Rectal smooth muscle tissue (tissue), 1 donor: ENCODE data around the gene GNRH2.
"Not testable (repeated sequence)": the region's sequence is repeated elsewhere in the genome, so short reads cannot be mapped to it uniquely, and the experiment has no call there.

Source experiments
- H3K27ac ChIP-seq: one replicate; pipeline ENCODE4 v1.7.0; 2013; ENCODE audit warnings: low read depth, low read length, inconsistent platforms
- H3K27me3 ChIP-seq: one replicate; pipeline ENCODE4 v1.7.0; 2013; ENCODE audit warnings: low read length; ENCODE audit not compliant: control insufficient read depth, insufficient read depth
- H3K36me3 ChIP-seq: one replicate; pipeline ENCODE4 v1.7.0; 2013; ENCODE audit warnings: low read length; ENCODE audit not compliant: control insufficient read depth, insufficient read depth
- H3K4me1 ChIP-seq: one replicate; pipeline ENCODE4 v1.7.0; 2013; ENCODE audit warnings: low read length; ENCODE audit not compliant: control insufficient read depth, insufficient read depth
- H3K4me3 ChIP-seq: one replicate; pipeline ENCODE4 v1.7.0; 2013; ENCODE audit warnings: low read length
- H3K9ac ChIP-seq: one replicate; pipeline ENCODE4 v1.7.0; 2013; ENCODE audit warnings: low read length

The GNRH2 gene

DNA sequence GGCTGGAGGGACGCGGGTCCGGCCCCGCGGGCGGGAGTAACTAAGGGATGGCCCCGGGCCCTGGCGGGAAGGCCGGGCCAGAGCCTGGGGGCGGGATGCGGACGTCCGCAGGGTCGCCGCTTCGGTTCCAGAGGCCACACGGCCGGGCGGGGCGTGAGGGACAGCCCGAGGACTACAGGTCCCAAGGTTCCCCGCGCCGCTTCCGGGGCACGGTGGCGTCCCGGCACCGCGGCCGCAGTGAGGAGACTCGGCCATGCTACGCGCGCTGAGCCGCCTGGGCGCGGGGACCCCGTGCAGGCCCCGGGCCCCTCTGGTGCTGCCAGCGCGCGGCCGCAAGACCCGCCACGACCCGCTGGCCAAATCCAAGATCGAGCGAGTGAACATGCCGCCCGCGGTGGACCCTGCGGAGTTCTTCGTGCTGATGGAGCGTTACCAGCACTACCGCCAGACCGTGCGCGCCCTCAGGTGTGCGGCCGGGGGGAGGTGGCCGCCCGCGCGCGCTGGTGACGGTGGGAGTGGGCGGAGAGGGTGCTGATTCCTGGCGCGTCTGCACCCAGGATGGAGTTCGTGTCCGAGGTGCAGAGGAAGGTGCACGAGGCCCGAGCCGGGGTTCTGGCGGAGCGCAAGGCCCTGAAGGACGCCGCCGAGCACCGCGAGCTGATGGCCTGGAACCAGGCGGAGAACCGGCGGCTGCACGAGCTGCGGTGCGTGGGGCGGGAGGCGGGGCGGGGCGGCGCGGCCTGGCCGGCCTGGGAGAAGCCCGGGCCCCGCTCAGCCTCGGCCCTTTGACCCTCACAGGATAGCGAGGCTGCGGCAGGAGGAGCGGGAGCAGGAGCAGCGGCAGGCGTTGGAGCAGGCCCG is 2.6 kb downstream of the GNRH2 start, which contains the start of gene MRPS26:
TSS of gene MRPS26 (plus strand) at position 237 of the 861 bp plus-strand sequence. CDS start at position 254, 17 bp downstream.
- H3K27me3 ChIP-seq: no peaks in the 10 kb centered on the region
- peaks cover 7% of the 10 kb centered on the region for H3K4me1 ChIP-seq
- H3K9ac ChIP-seq: peak within 1 kb of the TSS; percentile 53
- H3K4me3 ChIP-seq: peak within 1 kb of the TSS; percentile 73
- H3K36me3 ChIP-seq: peaks cover 17% of the 10 kb centered on the region
- peak within 1 kb of the TSS; percentile 93 for H3K27ac ChIP-seq

DNA sequence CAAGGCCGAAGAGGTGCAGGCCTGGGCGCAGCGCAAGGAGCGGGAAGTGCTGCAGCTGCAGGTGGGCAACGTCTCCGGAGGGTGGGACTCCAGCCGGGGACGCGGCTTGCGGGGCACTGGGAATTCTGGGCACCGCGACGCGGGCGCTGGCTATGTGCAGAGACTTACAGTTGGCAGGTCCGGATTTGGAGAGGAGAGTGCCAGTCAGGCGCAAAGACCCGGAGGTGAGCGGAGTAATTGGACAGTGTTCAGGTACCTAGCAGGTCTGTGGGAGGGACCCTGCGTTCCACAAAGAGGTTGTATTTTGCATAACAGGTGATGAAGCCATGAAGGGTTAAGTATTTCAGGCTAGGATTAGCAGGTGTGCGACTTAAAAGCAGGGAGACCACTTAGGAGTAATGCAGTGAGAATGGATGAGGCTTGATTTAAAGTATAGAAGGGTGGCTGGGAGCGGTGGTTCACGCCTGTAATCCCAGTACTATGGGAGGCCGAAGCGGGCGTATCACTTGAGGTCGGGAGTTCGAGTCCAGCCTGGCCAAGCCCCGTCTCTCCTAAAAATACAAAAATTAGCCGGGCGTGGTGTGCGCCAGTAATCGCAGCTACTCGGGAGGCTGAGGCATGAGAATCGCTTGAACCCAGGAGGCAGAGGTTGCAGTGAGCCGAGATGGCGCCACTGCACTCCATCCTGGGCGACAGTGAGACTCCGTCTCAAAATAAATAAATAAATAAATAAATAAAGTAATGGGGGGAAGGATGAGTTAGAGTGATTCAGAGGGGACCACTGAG is 3.4 kb downstream of the GNRH2 start:
- Histone ChIP-seq H3K36me3 (peaks cover 17% of the 10 kb centered on the region), H3K9ac (peak overlapping the region; percentile 42), H3K27ac (peak overlapping the region; percentile 93), H3K4me1 (peaks cover 7% of the 10 kb centered on the region), H3K4me3 (peak overlapping the region; percentile 73), H3K27me3 (no peaks in the 10 kb centered on the region)

DNA sequence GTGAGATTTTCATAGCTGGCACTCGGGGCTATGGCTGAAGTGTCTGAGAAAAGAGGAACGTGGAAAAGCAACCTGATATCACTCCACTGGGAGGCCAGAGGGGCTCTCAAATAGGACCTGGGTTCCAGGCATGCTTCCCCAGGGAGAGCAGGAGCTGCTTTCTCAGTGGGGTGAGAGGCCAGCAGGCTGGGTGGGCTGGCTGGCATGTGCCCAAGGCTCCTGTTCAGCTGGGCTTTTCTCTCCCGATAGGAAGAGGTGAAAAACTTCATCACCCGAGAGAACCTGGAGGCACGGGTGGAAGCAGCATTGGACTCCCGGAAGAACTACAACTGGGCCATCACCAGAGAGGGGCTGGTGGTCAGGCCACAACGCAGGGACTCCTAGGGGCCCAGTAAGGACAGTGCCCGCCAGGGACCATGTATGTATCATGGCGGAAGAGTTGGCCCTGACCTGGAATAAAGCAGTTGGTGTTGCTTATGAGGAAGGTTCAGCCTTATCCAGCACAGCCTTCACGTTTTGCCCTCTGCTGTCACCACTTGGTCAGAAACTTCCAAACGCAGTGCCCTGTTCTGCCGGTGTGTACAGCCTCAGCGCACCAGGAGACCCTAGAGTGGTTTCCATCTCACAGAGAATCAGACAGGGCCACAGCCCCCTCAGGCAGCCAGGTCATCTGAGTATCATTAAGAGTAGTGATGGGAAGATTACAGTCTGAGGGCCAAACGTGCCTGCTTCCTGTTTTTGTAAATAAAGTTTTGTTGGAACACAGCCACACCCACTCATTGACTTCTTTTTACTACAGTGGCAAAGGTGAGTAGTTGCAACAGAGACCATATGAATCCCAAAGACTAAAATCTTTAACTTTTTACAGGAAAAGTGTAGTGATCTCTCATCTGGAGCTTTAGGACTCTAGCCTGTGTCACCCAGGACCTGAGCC is 4.3 kb downstream of the GNRH2 start:
- peaks cover 17% of the 10 kb centered on the region for H3K36me3 ChIP-seq

DNA sequence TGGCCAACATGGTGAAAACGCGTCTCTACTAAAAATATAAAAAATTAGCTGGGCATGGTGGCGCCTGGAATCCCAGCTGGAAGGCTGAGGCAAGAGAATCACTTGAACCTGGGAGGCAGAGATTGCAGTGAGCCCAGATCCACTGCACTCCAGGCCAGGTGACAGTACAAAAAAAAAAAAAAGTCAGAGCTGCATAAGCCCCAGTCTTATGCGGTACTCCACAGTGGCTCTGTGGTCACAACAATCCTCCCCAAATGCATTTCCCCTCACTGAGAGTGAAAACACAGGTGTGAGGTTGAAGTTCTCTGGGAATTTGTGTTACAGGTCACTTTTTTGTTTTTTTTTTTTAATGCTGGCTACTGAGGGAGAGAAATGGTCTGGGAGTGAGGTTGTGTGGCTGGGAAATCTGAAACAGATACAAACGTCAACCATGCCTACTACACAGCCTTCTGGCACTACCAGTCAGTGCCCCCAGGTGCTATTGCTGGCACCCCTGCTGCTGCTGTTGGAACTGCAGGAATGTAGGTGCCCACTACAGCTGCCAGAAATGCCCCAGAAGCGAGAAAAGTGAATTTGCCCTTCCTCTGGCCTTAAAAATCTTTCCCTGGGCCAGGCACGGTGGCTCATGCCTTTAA is 8.1 kb downstream of the GNRH2 start:
- no peak overlapping the region for H3K27ac ChIP-seq
- H3K9ac ChIP-seq: no peak overlapping the region
- H3K36me3 ChIP-seq: peaks cover 17% of the 10 kb centered on the region
- H3K27me3 ChIP-seq: no peaks in the 10 kb centered on the region
- no peak overlapping the region for H3K4me3 ChIP-seq
- H3K4me1 ChIP-seq: peaks cover 4% of the 10 kb centered on the region

More for the DNA sequence above, 4.3 kb downstream of the GNRH2 start:
- H3K9ac ChIP-seq: no peak overlapping the region
- H3K27ac ChIP-seq: no peak overlapping the region
- peaks cover 7% of the 10 kb centered on the region for H3K4me1 ChIP-seq
- H3K27me3 ChIP-seq: no peaks in the 10 kb centered on the region
- H3K4me3 ChIP-seq: no peak overlapping the region

DNA sequence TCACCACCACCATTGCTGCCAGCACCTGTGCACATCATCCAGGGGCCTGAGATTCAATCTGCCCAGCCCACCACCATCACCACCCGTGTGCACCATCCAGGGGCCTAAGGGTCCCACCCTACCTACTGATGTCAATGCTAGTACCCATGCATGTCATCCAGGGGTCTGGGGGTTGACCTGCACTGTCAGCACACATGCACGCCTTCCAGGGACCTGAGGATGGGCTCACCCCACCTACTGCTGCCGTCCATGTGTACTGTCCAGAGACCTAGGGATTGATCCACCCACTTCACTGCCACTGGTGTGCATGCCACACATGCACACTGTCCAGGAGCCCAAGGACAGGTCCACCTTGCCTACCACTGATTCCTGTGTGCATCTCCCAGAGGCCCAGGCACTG is 16.1 kb downstream of the GNRH2 start:
- Histone ChIP-seq H3K4me3 (no peak overlapping the region), H3K27me3 (no peaks in the 10 kb centered on the region), H3K4me1 (no peaks in the 10 kb centered on the region), H3K27ac (no peak overlapping the region), H3K36me3 (no peaks in the 10 kb centered on the region), H3K9ac (no peak overlapping the region)

DNA sequence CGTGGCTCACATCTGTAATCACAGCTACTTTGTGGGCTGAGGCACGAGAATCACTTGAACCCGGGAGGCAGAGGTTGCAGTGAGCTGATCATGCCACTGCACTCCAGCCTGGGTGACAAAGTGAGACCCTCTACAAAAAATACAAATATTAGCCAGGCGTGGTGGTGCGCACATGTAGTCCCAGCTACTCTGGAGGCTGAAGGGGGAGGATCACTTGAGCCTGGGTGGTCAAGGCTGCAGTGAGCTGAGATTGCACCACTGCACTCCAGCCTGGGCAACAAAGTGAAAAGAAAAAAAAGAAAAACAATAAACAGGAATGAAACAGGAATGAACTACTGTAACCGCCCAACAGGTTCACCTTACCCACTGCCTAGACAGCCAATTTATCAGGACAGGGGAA is 20.7 kb downstream of the GNRH2 start:
- H3K4me1 ChIP-seq, H3K27me3 ChIP-seq, H3K9ac ChIP-seq, H3K36me3 ChIP-seq, H3K4me3 ChIP-seq, H3K27ac ChIP-seq: not testable (repeated sequence)

DNA sequence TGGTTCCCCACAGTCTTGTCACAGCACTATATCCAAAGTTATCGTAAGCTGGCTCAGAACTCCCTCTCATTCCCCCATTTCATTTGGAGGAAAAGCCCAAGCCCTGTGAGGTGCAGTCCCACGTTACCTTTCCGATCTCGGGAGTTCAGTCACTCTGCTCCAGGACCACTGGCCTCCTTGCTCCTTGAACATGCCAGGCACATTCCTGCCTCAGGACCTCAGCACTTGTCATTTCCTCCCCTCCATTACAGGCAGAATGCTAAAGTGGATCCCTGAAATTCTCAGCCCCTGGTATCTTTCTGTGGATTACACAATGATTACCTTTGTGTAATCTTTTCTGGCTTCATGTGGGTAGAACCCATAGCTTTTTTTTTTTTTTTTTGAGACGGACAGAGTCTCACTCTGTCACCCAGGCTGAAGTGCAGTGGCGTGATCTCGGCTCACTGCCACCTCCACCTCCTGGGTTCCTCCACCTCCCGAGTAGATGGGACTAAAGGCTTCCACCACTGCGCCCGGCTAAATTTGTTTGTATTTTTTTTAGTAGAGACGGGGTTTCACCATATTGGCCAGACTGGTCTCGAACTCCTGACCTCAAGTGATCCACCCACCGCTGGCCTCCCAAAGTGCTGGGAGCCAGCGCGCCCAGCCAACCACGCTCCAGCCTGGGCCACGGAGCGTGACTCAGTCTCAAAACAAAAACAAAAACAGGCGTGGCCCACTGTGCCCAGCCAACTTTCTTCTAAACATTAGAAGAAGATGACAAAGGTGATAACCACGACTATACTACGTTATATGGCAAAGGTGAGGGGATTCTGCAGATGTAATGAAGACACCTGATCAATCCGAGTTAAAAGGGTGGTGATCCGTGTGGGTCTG is 24.0 kb downstream of the GNRH2 start:
- Histone ChIP-seq H3K9ac (no peak overlapping the region), H3K4me1 (no peaks in the 10 kb centered on the region), H3K27ac (no peak overlapping the region), H3K27me3 (peaks cover 7% of the 10 kb centered on the region), H3K36me3 (no peaks in the 10 kb centered on the region), H3K4me3 (no peak overlapping the region)

DNA sequence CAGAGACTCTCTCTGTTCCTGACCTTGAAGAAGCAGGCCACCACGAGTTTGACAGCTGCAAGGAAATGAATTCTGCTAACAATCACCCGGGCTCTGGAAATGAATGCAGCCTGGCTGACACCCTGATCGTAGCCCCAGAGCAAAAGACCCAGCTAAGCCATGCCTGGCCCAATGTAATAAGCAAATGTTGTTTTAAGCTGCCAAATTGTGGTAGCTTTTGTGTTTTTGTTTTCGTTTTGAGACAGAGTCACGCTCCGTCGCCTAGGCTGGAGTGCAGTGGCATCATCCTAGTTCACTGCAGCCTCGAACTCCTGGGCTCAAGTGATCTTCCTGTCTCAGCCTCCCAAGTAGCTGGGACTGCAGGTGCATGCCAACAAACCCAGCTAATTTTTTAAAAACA is 24.7 kb downstream of the GNRH2 start:
- Histone ChIP-seq H3K9ac (no peak overlapping the region), H3K27me3 (peaks cover 10% of the 10 kb centered on the region), H3K4me1 (no peaks in the 10 kb centered on the region), H3K4me3 (no peak overlapping the region), H3K36me3 (no peaks in the 10 kb centered on the region), H3K27ac (no peak overlapping the region)

DNA sequence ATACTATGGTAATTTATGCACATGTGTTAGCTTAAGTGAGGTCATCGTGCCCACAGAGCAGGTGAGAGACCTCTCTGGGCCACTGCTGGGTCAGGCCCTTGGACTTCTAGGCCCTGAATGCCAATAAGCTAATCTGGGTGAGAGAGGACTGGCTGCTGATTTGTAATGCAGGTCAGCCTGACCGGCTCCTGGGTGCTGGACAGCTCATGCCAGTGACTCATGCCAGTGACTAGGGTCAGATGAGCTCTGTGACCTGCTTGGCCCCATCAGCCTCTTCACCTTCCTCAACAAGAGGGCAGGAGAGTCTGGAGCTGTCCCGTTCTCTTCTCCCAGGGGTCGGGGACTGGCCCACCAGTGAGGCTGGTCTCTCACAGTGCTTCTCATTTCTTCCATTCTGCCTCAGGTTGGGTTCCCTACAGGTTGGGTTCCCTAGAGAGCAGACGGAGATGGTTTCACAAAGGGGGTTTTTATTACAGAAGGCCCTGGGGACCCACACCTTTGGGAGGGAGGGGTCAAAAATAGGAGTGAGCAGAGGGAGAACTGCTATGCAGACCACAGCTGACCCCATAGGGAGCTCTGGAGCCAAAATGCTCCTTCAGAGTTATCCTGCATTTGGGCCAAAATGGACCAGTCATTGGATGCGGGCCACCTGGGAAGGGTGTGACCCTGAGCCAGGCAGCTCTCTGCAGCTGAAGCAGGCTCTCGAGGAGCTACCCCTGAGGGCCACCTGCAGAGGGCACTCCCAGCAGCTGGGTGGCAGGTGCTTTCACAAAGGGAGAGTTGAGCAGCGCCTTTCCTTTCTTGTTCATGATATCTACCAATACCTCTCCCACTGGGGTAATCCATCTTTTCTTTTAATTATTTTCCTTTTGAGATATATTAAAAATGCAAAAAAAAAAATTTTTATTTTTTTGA is 25.8 kb downstream of the GNRH2 start:
- Histone ChIP-seq H3K27me3 (peaks cover 14% of the 10 kb centered on the region), H3K4me3 (no peak overlapping the region), H3K36me3 (no peaks in the 10 kb centered on the region), H3K9ac (no peak overlapping the region), H3K4me1 (no peaks in the 10 kb centered on the region), H3K27ac (no peak overlapping the region)

DNA sequence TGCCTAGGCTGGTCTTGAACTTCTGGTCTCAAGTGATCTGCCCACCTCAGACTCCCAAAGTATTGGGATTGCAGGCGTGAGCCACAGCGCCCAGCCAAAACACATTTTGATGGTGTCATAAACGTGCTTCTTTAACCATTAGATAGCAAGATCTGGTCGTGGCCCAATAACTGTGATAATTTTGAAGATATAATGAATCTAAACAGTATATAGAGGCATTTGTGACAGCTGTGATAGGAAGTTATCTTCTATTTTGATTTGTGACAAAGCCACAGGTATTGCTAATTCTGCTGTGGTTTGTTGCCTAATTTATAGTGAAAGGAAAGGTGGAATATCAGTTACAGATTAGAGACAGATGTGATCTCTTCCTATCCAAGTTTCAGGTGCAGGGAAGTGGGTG is 27.3 kb downstream of the GNRH2 start:
- Histone ChIP-seq H3K4me3 (no peak overlapping the region), H3K27me3 (peaks cover 14% of the 10 kb centered on the region), H3K36me3 (no peaks in the 10 kb centered on the region), H3K27ac (no peak overlapping the region), H3K4me1 (no peaks in the 10 kb centered on the region), H3K9ac (no peak overlapping the region)
